Mucosa of rectum (tissue), 2 donors: ENCODE data around the gene MANBA.

Source experiments
- H3K27ac ChIP-seq, 2 donors: one replicate each; pipeline ENCODE4 v1.7.0; 2013; ENCODE audit warnings: inconsistent platforms in 2 of 2, low read depth in 2 of 2, low read length in 2 of 2
- H3K27me3 ChIP-seq, 2 donors: one replicate each; pipeline ENCODE4 v1.7.0; 2013; ENCODE audit warnings: low read length in 2 of 2; ENCODE audit not compliant: control insufficient read depth in 2 of 2, insufficient read depth in 2 of 2
- H3K36me3 ChIP-seq, 2 donors: one replicate each; pipeline ENCODE4 v1.7.0; 2013; ENCODE audit warnings: low read length in 2 of 2; ENCODE audit not compliant: control insufficient read depth in 2 of 2, insufficient read depth in 2 of 2
- H3K4me1 ChIP-seq, 2 donors: one replicate each; pipeline ENCODE4 v1.7.0; 2013; ENCODE audit warnings: low read length in 2 of 2, mild to moderate bottlenecking in 1 of 2; ENCODE audit not compliant: control insufficient read depth in 2 of 2, insufficient read depth in 2 of 2
- H3K4me3 ChIP-seq, 2 donors: one replicate each; pipeline ENCODE4 v1.7.0; 2013; ENCODE audit warnings: low read length in 2 of 2
- H3K9ac ChIP-seq, 2 donors: one replicate each; pipeline ENCODE4 v1.7.0; 2013; ENCODE audit warnings: low read length in 2 of 2, low read depth in 1 of 2, mild to moderate bottlenecking in 1 of 2
- H3K9me3 ChIP-seq, 2 donors: one replicate each; pipeline ENCODE4 v1.7.0; 2013; ENCODE audit warnings: low read length in 2 of 2; ENCODE audit not compliant: control insufficient read depth in 2 of 2
- donor health status: healthy.
- donor health status: Normal muscosa, but diverticular disease.

MANBA gene

DNA sequence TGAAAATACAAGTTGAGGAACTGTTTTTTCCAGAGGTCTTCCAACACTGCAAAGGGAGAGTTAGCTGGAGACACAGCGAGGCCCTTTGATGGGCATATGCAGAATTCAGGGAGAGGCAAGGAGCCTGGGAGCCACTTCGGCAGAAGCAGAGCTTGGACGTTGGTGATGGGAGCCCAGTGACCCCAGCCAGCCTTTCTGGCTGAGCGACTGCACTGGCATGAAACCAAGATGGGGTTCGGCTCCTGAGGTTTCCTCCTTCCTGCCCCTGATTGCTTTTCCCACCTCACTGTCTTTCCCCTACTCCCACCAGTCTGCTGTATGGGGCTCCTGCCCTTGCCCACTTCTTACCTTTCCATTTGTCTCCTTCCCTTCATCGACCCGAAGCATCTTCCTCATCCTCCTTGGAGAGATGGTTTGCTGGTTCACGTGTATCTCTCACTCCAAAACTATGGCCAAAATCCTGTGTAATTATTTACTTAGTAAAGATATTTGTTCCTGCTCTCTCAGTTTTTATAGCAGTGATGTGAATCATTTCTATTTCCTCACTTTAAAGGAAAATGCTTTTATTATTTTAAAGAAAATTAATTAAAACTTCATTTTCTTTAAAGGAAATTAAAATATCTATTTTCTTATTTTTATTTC is 159.1 kb downstream of the MANBA start:
- peaks cover 60 to 71% of the 10 kb centered on the region in 2 donors for H3K36me3 ChIP-seq
- H3K9ac ChIP-seq = no peak overlapping the region
- no peaks in the 10 kb centered on the region for H3K4me1 ChIP-seq
- H3K9me3 ChIP-seq = no peaks in the 10 kb centered on the region
- H3K4me3 ChIP-seq = no peak overlapping the region
- H3K27ac ChIP-seq = no peak overlapping the region
- no peaks in the 10 kb centered on the region for H3K27me3 ChIP-seq

GRCh38 chr4:102600689-102601088 is 160.1 kb downstream of the MANBA start:
- H3K9me3 ChIP-seq = no peaks in the 10 kb centered on the region
- H3K27ac ChIP-seq = no peak overlapping the region
- H3K9ac ChIP-seq = no peak overlapping the region
- no peaks in the 10 kb centered on the region for H3K27me3 ChIP-seq
- H3K4me1 ChIP-seq = no peaks in the 10 kb centered on the region
- H3K36me3 ChIP-seq = peaks cover 65 to 73% of the 10 kb centered on the region in 2 donors
- no peak overlapping the region for H3K4me3 ChIP-seq

GRCh38 chr4:102599886-102600285 is 160.9 kb downstream of the MANBA start:
- Histone ChIP-seq H3K9ac (no peak overlapping the region), H3K4me1 (no peaks in the 10 kb centered on the region), H3K27ac (no peak overlapping the region), H3K9me3 (no peaks in the 10 kb centered on the region), H3K27me3 (no peaks in the 10 kb centered on the region), H3K4me3 (no peak overlapping the region), H3K36me3 (peaks cover 63 to 70% of the 10 kb centered on the region in 2 donors)

- H3K36me3 ChIP-seq = peaks cover 63 to 70% of the 10 kb centered on the region in 2 donors
Observed at GRCh38 chr4:102599455-102599854, 161.3 kb downstream of the MANBA start.

GRCh38 chr4:102598762-102599374 is 161.9 kb downstream of the MANBA start:
- H3K4me3 ChIP-seq = no peak overlapping the region
- H3K4me1 ChIP-seq = no peaks in the 10 kb centered on the region
- H3K9ac ChIP-seq = no peak overlapping the region
- H3K27ac ChIP-seq = no peak overlapping the region
- H3K27me3 ChIP-seq = no peaks in the 10 kb centered on the region
- H3K9me3 ChIP-seq = no peaks in the 10 kb centered on the region
- H3K36me3 ChIP-seq = peaks cover 59 to 66% of the 10 kb centered on the region in 2 donors

More at GRCh38 chr4:102599455-102599854, 161.3 kb downstream of the MANBA start:
- Histone ChIP-seq H3K4me1 (no peaks in the 10 kb centered on the region), H3K4me3 (no peak overlapping the region), H3K27me3 (no peaks in the 10 kb centered on the region), H3K9me3 (no peaks in the 10 kb centered on the region), H3K9ac (no peak overlapping the region), H3K27ac (no peak overlapping the region)

- no peak overlapping the region for H3K4me3 ChIP-seq
- no peaks in the 10 kb centered on the region for H3K27me3 ChIP-seq
- no peak overlapping the region for H3K9ac ChIP-seq
- H3K9me3 ChIP-seq = no peaks in the 10 kb centered on the region
- H3K27ac ChIP-seq = no peak overlapping the region
- no peaks in the 10 kb centered on the region for H3K4me1 ChIP-seq
- H3K36me3 ChIP-seq = peaks cover 59 to 64% of the 10 kb centered on the region in 2 donors
Observed at GRCh38 chr4:102598086-102598761, 162.5 kb downstream of the MANBA start.

GRCh38 chr4:102596532-102596931 is 164.2 kb downstream of the MANBA start:
- H3K9me3 ChIP-seq = no peaks in the 10 kb centered on the region
- no peak overlapping the region for H3K9ac ChIP-seq
- no peak overlapping the region for H3K4me3 ChIP-seq
- no peaks in the 10 kb centered on the region for H3K4me1 ChIP-seq
- H3K27ac ChIP-seq = no peak overlapping the region
- no peaks in the 10 kb centered on the region for H3K27me3 ChIP-seq
- H3K36me3 ChIP-seq = peaks cover 50 to 57% of the 10 kb centered on the region in 2 donors

GRCh38 chr4:102594000-102594399 is 166.8 kb downstream of the MANBA start:
- H3K27ac ChIP-seq = no peak overlapping the region
- no peaks in the 10 kb centered on the region for H3K9me3 ChIP-seq
- peaks cover 42 to 47% of the 10 kb centered on the region in 2 donors for H3K36me3 ChIP-seq
- no peaks in the 10 kb centered on the region for H3K27me3 ChIP-seq
- H3K4me1 ChIP-seq = no peaks in the 10 kb centered on the region
- no peak overlapping the region for H3K4me3 ChIP-seq
- no peak overlapping the region for H3K9ac ChIP-seq

DNA sequence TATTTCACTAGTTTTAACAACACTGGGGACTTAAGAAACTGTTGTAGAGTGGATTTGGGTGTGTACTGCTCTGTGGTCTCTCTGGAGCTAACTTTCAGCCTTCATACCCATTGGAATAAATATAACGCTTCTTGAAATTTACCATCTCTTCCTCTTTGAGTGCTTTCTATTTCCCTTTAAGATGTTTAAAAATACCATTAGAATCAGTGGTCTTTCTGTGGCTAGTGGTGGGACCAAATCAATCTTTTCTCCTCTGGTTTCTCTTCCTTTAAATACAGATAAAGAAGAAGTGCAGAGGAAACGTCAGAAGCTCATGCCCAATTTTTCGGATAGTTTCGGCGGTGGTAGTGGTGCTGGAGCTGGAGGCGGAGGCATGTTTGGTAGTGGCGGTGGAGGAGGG is 167.6 kb downstream of the MANBA start:
- Histone ChIP-seq H3K9ac (no peak overlapping the region), H3K27ac (no peak overlapping the region), H3K4me3 (no peak overlapping the region), H3K36me3 (peaks cover 36 to 40% of the 10 kb centered on the region in 2 donors), H3K4me1 (no peaks in the 10 kb centered on the region), H3K27me3 (no peaks in the 10 kb centered on the region), H3K9me3 (no peaks in the 10 kb centered on the region)

DNA sequence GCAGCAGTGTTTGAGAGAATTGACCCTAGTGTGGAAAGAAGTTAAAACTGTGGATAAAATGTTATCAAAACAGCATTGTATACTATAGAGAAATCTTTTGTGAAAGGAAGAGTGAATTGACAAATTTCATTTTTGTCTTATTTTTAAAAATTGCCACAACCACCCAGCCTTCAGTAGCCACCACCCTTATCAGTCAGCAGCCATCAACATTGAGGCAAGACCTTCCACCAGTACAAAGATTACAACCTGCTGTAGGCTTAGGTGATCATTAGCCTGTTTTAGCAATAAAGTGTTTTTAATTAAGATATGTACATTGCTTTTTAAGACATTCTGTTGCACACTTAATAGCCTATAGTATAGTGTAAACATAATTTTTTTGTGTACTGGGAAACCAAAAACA is 168.5 kb downstream of the MANBA start:
- no peaks in the 10 kb centered on the region for H3K4me1 ChIP-seq
- no peak overlapping the region for H3K9ac ChIP-seq
- H3K27me3 ChIP-seq = no peaks in the 10 kb centered on the region
- no peak overlapping the region for H3K4me3 ChIP-seq
- H3K36me3 ChIP-seq = peaks cover 30 to 36% of the 10 kb centered on the region in 2 donors
- H3K9me3 ChIP-seq = no peaks in the 10 kb centered on the region
- no peak overlapping the region for H3K27ac ChIP-seq
